GM18907 (cell line): ENCODE results near the gene PRPF8.
"Not testable (repeated sequence)": the region's sequence is repeated elsewhere in the genome, so short reads cannot be mapped to it uniquely, and the experiment has no call there.

Source experiments
- ATAC-seq: cut with Tn5 transposase; IDR thresholded peaks from one replicate; pipeline ENCODE4 v1.9.1; 2021; ENCODE audit warnings: mild to moderate bottlenecking, moderate library complexity; ENCODE audit not compliant: unreplicated experiment

The PRPF8 gene

DNA sequence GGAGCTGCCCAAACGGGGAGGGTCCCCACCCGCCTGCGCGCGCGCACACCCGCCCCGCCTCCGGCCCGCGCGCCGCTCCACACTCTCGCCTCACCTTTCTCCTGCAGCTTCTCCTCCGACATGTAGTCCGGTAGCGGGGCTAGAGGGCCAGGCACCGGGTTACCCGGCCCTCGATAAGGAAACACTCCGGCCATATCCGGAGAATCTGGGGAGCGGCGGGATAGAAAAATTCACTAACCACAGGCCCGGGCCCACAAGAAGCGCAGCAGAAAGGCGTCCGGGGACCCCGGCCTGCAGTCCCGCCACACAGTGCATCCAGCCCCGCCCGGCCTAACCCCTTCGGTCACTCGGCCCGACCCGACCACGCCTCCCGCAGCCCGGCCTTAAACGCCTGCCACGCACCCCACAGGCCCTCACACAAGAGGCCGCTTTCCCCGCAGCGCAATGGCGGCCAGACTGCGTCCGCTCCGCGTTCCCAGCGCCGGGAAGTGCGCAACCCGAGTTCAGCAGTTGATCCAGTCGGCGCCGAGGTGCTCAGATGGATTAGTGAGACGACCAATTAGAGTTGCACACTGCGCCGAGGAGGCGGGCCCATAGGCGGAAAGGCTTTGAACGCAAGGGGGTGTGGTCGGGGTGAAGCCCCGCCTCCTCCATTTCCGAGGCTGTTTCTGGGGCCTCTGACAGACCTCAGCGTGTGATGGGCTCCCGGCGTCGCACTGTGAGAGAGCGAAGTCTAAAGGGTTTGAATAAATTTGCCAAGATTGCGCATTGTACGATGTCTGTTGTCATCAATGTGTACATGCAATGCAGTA, at the start of gene PRPF8:
Gene PRPF8 (minus strand): TSS at position 490 of the 812 bp plus-strand sequence. CDS start 296 bp downstream, at position 194.
- peak; percentile 96 for ATAC-seq

DNA sequence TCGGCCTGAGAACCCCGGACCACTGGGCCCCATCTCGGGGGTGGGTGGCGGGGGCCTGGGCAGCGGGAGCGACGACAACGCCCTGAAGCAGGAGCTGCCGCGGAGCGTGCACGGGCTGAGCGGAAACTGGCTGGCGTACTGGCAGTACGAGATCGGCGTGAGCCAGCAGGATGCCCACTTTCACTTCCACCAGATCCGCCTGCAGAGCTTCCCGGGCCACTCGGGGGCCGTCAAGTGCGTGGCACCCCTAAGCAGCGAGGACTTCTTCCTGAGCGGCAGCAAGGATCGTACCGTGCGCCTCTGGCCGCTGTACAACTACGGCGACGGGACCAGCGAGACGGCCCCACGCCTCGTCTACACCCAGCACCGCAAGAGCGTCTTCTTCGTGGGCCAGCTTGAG, 49.1 kb upstream of the PRPF8 start:
- ATAC-seq, result no peak

DNA sequence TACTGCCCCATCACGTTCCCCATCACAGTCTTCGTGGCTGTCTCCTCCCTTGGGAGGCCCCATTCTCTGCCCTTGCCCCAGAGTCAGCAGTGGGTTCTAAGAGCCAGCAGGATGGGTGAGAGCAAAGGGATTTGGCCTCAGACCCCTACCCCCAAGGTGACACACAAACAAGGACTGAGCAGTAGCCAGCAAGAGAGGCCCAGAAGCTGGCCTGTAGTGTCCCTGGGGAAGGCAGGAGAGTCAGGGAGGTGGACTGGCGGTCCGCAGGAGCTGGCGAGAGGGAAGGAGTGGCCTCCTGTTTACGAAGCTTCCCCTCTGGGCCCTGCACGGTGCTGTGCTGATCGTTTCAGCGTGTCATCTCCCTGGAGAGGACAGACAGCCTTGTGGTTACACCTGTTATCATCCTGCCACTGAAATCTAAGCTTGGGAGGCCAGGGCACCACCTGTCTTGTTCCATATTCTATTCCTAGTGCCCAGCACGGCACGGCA, 48.2 kb upstream of the PRPF8 start:
- no peak for ATAC-seq

DNA sequence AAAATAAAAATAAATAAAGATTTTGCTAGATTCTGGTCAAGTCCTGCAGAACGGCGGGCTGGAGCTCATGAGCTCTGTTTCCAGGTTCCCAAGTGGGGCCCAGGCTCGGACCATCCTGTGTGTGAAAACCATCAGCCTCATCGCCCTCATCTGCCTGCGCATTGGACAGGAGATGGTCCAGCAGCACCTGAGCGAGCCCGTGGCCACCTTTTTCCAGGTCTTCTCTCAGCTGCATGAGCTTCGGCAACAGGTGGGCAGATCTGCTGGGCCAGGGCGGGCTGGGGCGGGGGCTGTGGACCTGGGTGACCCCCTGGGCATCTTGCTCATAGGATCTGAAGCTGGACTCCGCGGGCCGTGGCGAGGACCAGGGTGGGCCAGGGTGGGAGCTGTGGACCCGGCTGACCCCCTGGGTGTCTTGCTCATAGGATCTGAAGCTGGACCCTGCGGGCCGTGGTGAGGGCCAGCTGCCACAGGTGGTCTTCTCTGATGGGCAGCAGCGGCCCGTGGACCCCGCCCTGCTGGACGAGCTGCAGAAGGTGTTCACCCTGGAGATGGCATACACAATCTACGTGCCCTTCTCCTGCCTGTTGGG, 47.7 kb upstream of the PRPF8 start:
- ATAC-seq, result no peak

DNA sequence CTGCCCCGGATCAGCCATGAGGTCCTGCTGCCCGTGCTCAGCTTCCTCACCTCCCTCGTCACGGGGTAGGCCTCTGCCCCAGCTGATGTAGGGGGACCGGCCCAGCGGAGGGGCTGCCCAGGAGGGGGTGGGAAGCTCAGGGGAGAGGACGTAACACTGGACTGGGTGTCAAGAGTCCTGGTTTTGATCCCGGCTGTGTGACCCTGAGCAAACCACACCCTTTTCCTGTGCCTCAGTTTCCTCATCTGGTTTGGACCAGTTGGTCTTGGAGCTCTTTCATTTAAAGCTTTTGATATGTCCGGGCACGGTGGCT, 46.5 kb upstream of the PRPF8 start:
- no peak for ATAC-seq

DNA sequence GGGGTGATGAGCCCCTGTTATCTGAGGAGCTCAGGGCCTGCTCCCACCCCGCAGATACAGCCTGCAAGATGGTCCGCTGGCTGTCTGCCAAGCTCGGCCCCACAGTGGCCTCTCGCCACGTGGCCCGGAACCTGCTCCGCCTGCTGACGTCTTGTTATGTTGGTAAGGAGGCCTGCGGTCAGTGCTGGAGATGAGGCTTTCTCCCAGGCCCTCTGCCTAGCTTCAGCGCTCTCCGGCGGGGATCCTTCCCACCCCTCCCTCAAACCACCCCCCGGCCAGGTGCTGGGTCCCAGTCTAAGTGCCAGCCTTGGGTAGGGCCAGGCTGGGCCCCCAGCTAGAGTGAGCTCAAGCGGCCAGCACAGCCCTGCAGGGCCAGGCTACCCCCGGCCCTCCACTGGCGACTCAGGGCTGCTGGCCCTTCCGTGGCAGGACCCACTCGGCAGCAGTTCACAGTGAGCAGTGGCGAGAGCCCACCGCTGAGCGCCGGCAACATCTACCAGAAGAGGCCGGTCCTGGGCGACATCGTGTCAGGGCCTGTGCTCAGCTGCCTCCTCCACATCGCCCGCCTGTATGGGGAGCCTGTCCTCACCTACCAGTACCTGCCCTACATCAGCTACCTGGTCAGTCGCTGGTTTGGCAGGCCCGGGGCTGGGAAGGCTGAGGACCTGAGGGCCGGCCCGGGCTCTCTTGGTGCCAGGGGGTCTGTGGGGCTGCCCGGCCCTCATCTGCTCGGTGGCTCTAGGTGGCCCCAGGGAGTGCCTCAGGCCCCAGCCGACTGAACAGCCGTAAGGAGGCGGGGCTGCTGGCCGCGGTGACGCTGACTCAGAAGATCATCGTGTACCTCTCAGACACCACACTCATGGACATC, 45.9 kb upstream of the PRPF8 start:
- no peak for ATAC-seq

DNA sequence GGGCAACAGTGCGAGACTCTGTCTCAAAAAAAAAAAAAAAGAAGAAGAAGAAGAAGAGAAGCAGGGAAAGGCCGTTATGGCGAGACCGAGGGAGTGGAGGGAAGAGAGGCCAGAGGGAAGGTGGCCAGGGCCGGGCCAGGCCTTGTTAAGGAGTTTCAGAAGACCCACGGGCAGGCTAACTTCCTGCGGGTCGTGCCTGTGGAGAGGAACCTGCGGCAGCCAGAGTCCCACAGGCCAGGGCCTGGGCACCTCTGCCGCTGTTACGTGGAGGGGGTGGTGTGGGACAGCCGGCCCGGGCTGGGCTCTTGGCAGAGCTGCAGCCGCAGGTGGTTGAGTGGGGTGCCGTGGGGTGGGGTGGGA, 45.3 kb upstream of the PRPF8 start:
- no peak for ATAC-seq

DNA sequence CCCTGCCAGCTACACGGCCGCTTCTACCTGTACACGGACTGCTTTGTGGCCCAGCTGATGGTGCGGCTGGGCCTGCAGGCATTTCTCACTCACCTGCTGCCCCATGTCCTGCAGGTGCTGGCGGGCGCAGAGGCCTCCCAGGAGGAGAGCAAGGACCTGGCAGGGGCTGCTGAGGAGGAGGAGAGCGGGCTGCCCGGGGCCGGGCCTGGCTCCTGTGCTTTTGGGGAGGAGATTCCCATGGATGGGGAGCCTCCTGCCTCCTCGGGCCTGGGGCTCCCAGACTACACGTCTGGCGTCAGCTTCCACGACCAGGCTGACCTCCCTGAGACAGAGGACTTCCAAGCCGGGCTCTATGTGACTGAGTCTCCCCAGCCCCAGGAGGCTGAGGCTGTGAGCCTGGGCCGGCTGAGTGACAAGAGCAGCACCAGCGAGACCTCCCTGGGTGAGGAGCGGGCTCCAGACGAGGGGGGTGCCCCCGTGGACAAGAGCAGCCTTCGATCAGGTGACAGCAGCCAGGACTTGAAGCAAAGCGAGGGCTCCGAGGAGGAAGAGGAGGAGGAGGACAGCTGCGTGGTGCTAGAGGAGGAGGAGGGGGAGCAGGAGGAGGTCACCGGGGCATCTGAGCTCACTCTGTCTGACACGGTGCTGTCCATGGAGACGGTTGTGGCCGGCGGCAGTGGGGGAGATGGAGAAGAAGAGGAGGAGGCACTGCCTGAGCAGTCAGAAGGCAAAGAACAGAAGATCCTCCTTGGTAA, 43.4 kb upstream of the PRPF8 start:
- ATAC-seq, result no peak

DNA sequence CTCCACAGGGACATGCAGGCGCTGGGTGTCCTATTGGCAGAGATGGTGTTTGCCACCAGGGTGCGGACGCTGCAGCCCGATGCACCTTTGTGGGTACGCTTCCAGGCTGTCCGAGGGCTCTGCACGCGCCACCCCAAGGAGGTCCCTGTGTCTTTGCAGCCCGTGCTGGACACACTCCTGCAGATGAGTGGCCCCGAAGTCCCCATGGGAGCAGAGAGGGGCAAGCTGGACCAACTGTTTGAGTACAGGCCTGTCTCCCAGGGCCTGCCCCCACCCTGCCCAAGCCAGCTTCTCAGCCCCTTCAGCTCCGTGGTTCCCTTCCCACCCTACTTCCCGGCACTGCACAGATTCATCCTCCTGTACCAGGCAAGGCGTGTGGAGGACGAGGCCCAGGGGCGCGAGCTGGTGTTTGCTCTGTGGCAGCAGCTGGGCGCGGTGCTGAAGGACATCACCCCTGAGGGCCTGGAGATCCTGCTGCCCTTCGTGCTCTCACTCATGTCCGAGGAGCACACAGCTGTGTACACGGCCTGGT, 42.7 kb upstream of the PRPF8 start:
- ATAC-seq, result no peak

DNA sequence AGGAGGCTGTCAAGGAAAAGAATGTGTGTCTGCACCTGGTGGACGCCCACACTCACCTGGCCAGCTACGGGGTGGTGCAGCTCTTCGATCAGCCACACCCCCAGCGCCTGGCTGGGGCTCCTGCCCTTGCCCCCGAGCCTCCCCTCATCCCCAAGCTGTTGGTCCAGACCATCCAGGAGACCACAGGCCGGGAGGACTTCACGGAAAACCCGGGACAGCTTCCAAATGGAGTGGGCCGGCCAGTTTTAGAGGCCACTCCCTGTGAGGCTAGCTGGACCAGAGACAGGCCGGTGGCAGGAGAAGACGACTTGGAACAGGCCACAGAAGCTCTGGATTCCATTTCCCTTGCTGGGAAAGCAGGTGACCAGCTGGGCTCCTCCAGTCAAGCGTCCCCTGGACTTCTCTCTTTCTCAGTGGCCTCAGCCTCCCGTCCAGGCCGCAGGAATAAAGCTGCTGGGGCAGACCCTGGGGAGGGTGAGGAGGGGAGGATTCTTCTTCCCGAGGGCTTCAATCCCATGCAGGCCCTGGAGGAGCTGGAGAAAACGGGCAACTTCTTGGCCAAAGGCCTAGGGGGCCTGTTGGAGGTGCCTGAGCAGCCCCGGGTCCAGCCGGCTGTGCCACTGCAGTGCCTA, 42.1 kb upstream of the PRPF8 start:
- no peak for ATAC-seq

DNA sequence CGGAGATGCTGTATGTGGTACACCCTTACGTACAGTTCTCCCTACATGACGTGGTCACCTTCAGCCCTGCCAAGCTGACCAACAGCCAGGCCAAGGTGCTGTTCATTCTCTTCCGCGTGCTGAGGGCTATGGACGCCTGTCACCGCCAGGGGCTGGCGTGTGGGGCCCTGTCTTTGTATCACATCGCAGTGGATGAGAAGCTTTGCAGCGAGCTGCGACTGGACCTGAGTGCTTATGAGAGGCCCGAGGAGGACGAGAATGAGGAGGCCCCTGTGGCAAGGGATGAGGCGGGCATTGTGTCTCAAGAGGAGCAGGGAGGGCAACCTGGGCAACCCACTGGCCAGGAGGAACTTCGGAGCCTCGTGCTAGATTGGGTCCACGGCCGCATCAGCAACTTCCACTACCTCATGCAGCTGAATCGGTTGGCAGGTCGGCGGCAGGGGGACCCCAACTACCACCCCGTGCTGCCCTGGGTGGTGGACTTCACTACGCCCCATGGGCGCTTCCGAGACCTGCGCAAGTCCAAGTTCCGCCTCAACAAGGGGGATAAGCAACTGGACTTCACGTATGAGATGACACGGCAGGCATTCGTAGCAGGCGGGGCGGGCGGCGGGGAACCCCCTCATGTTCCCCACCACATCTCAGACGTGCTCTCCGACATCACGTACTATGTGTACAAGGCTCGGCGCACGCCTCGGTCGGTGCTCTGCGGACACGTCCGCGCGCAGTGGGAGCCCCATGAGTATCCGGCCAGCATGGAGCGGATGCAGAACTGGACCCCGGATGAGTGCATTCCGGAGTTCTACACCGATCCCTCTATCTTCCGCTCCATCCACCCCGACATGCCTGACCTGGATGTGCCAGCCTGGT, 41.2 kb upstream of the PRPF8 start:
- ATAC-seq, result no peak

DNA sequence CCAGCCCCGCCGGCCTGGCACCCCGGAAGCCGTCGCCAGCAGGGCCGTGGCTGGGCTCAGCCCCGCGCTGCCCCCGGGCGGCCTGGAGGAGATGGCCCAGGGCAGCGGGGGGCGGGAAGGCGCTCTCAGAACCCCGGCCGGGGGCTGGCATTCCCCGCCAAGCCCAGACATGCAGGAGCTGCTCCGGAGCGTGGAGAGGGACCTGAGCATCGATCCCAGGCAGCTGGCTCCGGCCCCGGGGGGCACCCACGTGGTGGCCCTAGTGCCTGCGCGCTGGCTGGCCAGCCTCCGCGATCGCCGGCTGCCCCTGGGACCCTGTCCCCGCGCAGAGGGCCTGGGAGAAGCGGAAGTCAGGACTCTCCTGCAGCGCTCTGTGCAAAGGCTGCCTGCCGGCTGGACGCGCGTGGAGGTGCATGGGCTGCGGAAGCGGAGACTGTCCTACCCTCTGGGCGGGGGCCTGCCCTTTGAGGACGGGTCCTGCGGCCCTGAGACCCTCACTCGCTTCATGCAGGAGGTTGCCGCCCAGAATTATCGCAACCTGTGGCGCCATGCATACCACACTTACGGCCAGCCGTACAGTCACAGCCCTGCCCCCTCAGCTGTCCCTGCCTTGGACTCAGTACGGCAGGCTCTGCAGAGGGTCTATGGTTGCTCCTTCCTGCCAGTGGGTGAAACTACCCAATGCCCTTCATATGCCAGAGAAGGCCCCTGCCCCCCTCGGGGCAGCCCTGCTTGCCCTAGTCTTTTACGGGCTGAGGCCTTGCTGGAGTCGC, 40.4 kb upstream of the PRPF8 start:
- ATAC-seq, result peak; percentile 25

DNA sequence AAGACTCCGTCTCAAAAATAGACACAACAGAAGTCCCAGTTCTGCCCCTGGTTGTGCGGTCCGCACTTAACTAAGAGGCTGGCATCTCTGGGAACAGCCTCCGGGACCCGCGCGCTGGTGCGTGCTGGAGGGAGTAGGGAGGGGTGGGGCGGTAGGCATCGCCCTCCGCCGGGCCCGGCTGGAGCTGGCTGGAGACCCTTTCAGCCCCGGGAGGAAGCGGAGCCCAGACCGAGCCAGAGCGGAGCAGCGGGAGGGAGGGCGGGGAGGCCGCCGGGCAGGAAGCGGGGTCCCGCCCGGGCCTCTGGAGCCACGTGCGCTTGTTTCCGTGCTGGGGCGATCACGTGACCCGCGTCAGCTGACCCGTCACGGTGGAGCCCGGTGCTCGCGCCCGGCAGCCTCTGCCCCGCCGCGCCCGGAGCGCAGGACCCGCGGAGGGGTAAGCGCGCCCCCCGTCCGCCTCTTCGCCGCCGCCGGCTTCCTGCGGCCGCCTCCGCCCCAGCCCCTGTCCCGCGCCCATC, 39.7 kb upstream of the PRPF8 start, which contains the start of gene WDR81:
Gene WDR81 (plus strand): TSS at position 354 of the 518 bp plus-strand sequence. CDS start 256 bp downstream, outside the sequence.
- ATAC-seq, result peak; percentile 50

DNA sequence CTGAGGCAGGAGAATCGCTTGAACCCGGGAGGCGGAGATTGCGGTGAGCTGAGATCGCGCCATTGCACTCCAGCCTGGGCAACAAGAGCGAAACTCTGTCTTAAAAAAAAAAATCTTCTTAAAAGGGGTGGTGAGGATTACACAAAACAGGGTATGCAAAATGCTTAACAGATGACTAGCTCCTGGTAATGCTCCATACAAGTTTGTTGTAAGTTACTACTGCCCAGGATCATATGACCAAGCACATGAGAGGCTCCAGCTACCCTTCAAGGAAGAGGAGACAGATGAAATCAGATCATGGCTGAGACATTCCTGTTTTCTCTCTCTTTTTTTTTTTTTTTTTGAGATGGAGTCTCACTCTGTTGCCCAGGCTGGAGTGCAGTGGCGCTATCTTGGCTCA, 37.4 kb upstream of the PRPF8 start:
- ATAC-seq, result not testable (repeated sequence)

DNA sequence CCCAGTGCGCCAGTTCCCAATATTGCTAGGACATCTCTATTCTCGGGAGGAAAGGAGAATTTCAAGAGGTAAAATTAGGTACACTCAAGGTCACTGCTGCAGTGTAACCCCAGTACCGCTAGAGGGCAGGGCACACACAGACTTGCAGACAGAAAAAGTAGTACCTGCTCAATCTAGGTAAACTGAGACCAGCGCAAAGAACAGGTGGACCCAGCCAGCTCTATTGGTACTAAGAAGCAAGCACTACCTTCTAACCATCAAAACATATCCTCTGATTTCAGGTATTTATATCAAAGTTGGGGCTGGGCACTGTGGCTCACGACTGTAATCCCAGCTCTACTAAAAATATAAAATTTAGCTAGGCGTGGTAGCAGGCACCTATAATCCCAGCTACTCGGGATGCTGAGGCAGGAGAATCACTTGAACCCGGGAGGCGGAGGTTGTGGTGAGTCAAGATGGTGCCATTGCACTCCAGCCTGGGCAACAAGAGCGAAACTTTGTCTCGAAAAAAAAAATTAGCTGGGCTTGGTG, 36.3 kb upstream of the PRPF8 start:
- ATAC-seq, result no peak

DNA sequence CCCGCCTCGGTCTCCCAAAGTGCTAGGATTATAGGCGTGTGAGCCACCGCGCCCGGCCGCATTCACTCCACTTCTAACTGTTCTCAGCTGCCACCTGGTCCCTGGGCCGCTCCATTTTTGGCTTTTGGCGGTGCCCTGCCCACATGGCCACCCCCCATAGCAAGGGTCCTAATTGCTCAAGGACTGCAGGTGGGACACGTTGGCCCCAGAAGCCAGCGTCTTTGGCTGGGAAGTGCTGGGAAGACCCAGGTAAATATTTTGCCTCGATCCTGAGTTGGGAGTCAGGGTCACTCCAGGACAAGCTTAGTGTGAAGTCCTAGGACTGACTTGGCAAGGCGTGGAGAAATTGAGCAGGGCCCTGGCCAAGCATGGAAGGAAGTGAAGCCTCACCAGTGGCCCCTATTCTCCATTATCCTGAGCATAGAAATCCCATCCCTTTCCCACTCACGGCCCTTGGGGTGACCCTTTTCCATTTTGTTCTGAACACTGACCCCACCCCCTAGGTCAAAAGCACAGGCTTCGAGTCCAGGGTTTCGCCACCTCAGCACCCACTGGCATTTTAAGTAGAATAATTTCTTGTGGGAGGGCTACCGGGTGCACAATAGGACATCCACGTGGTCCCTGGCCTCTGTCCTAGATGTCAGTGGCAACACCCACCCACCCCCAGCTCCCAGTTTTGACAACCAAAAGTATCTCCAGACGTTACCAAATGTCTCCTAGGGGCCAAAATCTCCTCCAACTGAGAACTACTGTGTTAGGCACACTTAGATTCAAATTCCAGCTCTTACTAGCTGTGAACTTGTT, 33.9 kb upstream of the PRPF8 start:
- ATAC-seq, result no peak
